Fibroblast of lung (primary cell): ENCODE results near the gene TNS1. TPM values are rescaled to one million over a fixed set of nuclear protein-coding genes. Genes with fewer than 3 reads are reported as not detected.
A peak's percentile ranks its signal among the peaks of the same experiment; 100 is the strongest.

ENCODE experiments used
- DNase-seq, 2 donors: peaks; one replicate each; pipeline versions ENCODE4 v3.0.0 to v3.0.0-alpha.2; 2010; ENCODE audit warnings: low read depth in 2 of 2
- H2AFZ ChIP-seq: 2 replicates; pipeline ENCODE4 v1.5.1; 2012; ENCODE audit warnings: low read length, control low read depth, inconsistent platforms
- H3K27ac ChIP-seq: 2 replicates; pipeline ENCODE4 v1.5.1; 2011; ENCODE audit warnings: low read length, control low read depth; ENCODE audit not compliant: insufficient read depth
- H3K27me3 ChIP-seq: 2 replicates; pipeline ENCODE4 v1.5.1; 2011; ENCODE audit warnings: mild to moderate bottlenecking, low read length; ENCODE audit not compliant: control insufficient read depth, insufficient read depth
- H3K36me3 ChIP-seq: 2 replicates; pipeline ENCODE4 v1.5.1; 2011; ENCODE audit warnings: low read length; ENCODE audit not compliant: control insufficient read depth, insufficient read depth
- H3K4me1 ChIP-seq: 2 replicates; pipeline ENCODE4 v1.5.1; 2011; ENCODE audit warnings: low read length; ENCODE audit not compliant: control insufficient read depth, insufficient read depth; ENCODE audit errors: extremely low read depth
- H3K4me2 ChIP-seq: 2 replicates; pipeline ENCODE4 v1.5.1; 2011; ENCODE audit warnings: low read length, control low read depth; ENCODE audit not compliant: insufficient read depth; ENCODE audit errors: extremely low read depth
- H3K4me3 ChIP-seq, 4 experiments: fragments of 200-600 bp in 1 of 4; sonication (generic) in 1 of 4; replicated peaks in 1 of 4; 2 replicates each; pipeline ENCODE4 v1.5.1; 2011 to 2016; ENCODE audit warnings: low read length in 4 of 4, low read depth in 3 of 4, mild to moderate bottlenecking in 3 of 4, control low read depth in 2 of 4, inconsistent platforms in 1 of 4, mixed read lengths in 1 of 4; ENCODE audit not compliant: insufficient read depth in 1 of 4; ENCODE audit errors: control extremely low read depth in 1 of 4
- H3K79me2 ChIP-seq: 2 replicates; pipeline ENCODE4 v1.5.1; 2012; ENCODE audit warnings: mild to moderate bottlenecking, low read length, inconsistent platforms; ENCODE audit not compliant: control insufficient read depth, insufficient read depth
- H3K9ac ChIP-seq: 2 replicates; pipeline ENCODE4 v1.5.1; 2011; ENCODE audit warnings: mild to moderate bottlenecking, low read length, control low read depth; ENCODE audit not compliant: insufficient read depth
- H3K9me3 ChIP-seq: 2 replicates; pipeline ENCODE4 v1.5.1; 2012; ENCODE audit warnings: low read depth, low read length; ENCODE audit not compliant: control insufficient read depth, insufficient read depth
- H4K20me1 ChIP-seq: 2 replicates; pipeline ENCODE4 v1.5.1; 2011; ENCODE audit warnings: low read length; ENCODE audit not compliant: control insufficient read depth, insufficient read depth; ENCODE audit errors: extremely low read depth
- EZH2 ChIP-seq: IDR thresholded peaks from 2 replicates; pipeline ENCODE4 v1.5.1; 2012; ENCODE audit warnings: low read length, control low read depth, mild to moderate bottlenecking; ENCODE audit errors: missing control alignments
- polyA plus RNA-seq, 2 donors: library from polyadenylated mRNA; depleted of rRNA in 1 of 2; stranded (reverse) in 1 of 2; unstranded in 1 of 2; fragments of >200 nt; gene quantifications; 2 replicates each; pipeline ENCODE4 v1.2.1, GENCODE V29; 2011 to 2012; ENCODE audit warnings: missing spikeins in 1 of 2
- total RNA-seq: library from RNA; depleted of rRNA; stranded (reverse); fragments of >200 nt; gene quantifications from 2 replicates; pipeline ENCODE4 v1.2.1, GENCODE V29; 2014
- TF ChIP-seq, protein P1 (sequence below), 2 donors: IDR thresholded peaks in 1 of 2; conservative IDR thresholded peaks in 1 of 2; 1 replicate in 1 of 2; 2 replicates in 1 of 2; pipeline ENCODE4 v1.5.1; 2011 to 2012; ENCODE audit warnings: low read length in 2 of 2, control low read depth in 1 of 2, inconsistent platforms in 1 of 2, low read depth in 1 of 2, mild to moderate bottlenecking in 1 of 2

Gene TNS1
- total and polyA plus RNA-seq, 2 donors (not counting 1 experiment from before 2014, with no cell fraction given) = 44.4 to 47.1 TPM

DNA sequence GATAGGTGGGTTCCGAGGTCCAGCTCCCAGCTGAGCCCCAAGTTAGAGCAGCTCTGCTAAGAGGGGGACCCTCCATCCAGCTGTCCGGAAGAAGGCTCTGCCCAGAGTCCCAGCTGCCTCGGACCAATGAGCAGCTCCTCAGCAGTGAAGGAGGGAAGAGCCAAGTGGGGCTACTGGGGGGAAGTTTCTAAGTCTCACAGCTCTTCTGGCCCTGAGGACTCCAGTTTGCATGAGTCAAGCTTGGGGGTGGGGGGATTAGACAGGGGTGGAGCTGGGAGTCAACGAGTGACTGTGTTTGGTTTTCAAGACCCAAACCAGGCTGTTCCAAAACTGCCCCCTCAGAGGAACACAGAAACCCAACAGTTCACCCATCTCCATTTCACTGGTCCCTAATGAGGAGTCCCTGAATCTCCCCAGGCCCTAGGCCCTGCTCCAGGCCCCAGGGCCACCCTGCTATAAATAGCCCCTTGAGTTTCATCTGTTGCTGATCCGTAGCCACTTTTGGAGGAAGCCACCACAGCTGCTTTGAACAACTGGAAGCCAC, 100.9 kb downstream of the TNS1 start:
- Histone ChIP-seq H3K4me1 (peaks cover 46% of the 10 kb centered on the region), H3K9me3 (no peaks in the 10 kb centered on the region), H2AFZ (no peak overlapping the region), H3K27me3 (no peaks in the 10 kb centered on the region), H3K4me3 (peak overlapping the region in 1 of 4 experiments; percentile 40), H3K27ac (peak overlapping the region; percentile 75), H3K9ac (no peak overlapping the region), H3K36me3 (peaks cover 12% of the 10 kb centered on the region), H3K79me2 (peaks cover 16% of the 10 kb centered on the region), H3K4me2 (peak overlapping the region; percentile 46), H4K20me1 (no peaks in the 10 kb centered on the region)
- peak; percentile 77 to 87 for DNase-seq
- TF ChIP-seq, protein P1, sequence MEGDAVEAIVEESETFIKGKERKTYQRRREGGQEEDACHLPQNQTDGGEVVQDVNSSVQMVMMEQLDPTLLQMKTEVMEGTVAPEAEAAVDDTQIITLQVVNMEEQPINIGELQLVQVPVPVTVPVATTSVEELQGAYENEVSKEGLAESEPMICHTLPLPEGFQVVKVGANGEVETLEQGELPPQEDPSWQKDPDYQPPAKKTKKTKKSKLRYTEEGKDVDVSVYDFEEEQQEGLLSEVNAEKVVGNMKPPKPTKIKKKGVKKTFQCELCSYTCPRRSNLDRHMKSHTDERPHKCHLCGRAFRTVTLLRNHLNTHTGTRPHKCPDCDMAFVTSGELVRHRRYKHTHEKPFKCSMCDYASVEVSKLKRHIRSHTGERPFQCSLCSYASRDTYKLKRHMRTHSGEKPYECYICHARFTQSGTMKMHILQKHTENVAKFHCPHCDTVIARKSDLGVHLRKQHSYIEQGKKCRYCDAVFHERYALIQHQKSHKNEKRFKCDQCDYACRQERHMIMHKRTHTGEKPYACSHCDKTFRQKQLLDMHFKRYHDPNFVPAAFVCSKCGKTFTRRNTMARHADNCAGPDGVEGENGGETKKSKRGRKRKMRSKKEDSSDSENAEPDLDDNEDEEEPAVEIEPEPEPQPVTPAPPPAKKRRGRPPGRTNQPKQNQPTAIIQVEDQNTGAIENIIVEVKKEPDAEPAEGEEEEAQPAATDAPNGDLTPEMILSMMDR (conservative IDR thresholded peaks at IDR 0.05 in 1 of 2, IDR thresholded peaks at IDR 0.05 in 1 of 2; ENCODE audit: low read depth in 1 of 2, low read length in 2 of 2) = no peak

DNA sequence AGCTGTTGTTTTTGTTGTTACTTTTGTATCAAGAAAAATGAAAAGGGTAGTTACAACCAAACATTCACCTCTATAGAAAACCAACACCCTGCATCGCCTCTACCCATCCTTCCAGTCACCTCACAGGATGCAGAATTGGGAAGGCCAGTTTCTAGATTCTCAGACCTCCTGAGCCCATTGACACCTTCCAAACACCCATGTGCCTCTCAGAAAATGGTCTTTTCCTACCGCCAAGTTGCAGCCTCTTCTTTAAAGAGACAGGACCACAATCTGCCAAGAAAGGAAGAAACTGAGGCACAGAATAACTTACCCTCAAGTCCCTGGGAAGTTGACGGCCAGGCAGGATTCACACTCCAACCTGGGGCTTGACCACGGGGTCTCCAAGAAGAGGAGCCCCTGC, 101.4 kb downstream of the TNS1 start:
- no peak for DNase-seq
- peaks cover 12% of the 10 kb centered on the region for H3K36me3 ChIP-seq
- peak overlapping the region in 1 of 4 experiments; percentile 40 for H3K4me3 ChIP-seq
- H3K27me3 ChIP-seq = no peaks in the 10 kb centered on the region
- H3K27ac ChIP-seq = peak overlapping the region; percentile 75
- H3K9me3 ChIP-seq = no peaks in the 10 kb centered on the region
- H3K4me2 ChIP-seq = peak overlapping the region; percentile 46
- H3K79me2 ChIP-seq = peaks cover 16% of the 10 kb centered on the region
- H3K9ac ChIP-seq = no peak overlapping the region
- peaks cover 46% of the 10 kb centered on the region for H3K4me1 ChIP-seq
- H4K20me1 ChIP-seq = no peaks in the 10 kb centered on the region
- H2AFZ ChIP-seq = no peak overlapping the region
- TF ChIP-seq, protein P1 (conservative IDR thresholded peaks at IDR 0.05 in 1 of 2, IDR thresholded peaks at IDR 0.05 in 1 of 2; ENCODE audit: low read depth in 1 of 2, low read length in 2 of 2) = no peak
- no peak for TF ChIP-seq EZH2

DNA sequence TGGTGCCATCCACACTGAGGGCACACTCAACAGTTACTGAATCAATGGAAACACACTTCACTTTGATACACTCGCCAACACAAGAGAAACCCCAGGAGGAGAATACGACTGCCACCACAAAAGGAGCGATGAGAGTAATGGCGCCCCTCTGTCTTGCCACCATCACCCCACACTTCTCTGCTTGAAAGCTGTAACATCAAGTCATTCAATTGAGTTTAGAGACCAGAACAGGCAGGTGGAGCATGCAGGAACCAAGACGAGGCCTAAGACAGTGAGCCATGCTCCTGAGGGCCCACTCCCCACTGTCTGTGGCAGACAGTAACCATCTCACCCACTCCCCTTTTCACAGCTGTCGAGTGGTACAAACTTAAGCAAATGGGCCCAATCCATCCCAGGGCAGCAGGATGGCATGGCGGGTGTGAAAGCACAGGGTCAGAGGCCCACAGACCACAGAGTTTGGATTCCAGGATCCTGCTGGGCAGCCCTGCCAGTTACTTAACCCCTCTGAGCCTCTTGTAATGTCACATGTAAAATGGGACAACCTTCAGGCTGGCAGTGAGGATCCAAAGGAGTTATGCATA, 101.9 kb downstream of the TNS1 start:
- Histone ChIP-seq H3K36me3 (peaks cover 15% of the 10 kb centered on the region), H3K9me3 (no peaks in the 10 kb centered on the region), H3K4me3 (peak overlapping the region in 1 of 4 experiments; percentile 40), H2AFZ (no peak overlapping the region), H3K4me1 (peaks cover 46% of the 10 kb centered on the region), H3K27me3 (no peaks in the 10 kb centered on the region), H3K9ac (no peak overlapping the region), H4K20me1 (no peaks in the 10 kb centered on the region), H3K79me2 (peaks cover 16% of the 10 kb centered on the region), H3K4me2 (peak overlapping the region; percentile 18), H3K27ac (no peak overlapping the region)
- TF ChIP-seq EZH2 = no peak
- TF ChIP-seq, protein P1 (conservative IDR thresholded peaks at IDR 0.05 in 1 of 2, IDR thresholded peaks at IDR 0.05 in 1 of 2; ENCODE audit: low read depth in 1 of 2, low read length in 2 of 2) = no peak
- DNase-seq = no peak
